Small intestine (tissue), 7 donors: ENCODE measurements around the gene TTLL10. TPM values are rescaled to one million over a fixed set of nuclear protein-coding genes. Genes with fewer than 3 reads are reported as not detected.
A peak's percentile ranks its signal among the peaks of the same experiment; 100 is the strongest.

Experiments
- DNase-seq, 2 donors: peaks; one replicate each; pipeline versions ENCODE4 v3.0.0 to v3.0.0-alpha.2; 2013
- FAIRE-seq: peaks from 2 replicates; lab custom pipeline; 2012; peaks lifted over from hg19 to GRCh38; lab: Jason Lieb, UNC
- H3K27ac ChIP-seq, 3 donors: one replicate each; pipeline ENCODE4 v1.5.1; 2013; ENCODE audit warnings: low read length in 2 of 3, mild to moderate bottlenecking in 2 of 3, control low read depth in 1 of 3, inconsistent platforms in 1 of 3, low read depth in 1 of 3, moderate library complexity in 1 of 3
- H3K27me3 ChIP-seq, 3 donors: one replicate each; pipeline ENCODE4 v1.6.1; 2013; ENCODE audit warnings: low read length in 3 of 3, inconsistent platforms in 1 of 3; ENCODE audit not compliant: control insufficient read depth in 3 of 3, insufficient read depth in 3 of 3
- H3K36me3 ChIP-seq, 3 donors: one replicate each; pipeline ENCODE4 v1.6.1; 2013; ENCODE audit warnings: low read length in 3 of 3, inconsistent platforms in 1 of 3, low read depth in 1 of 3, mild to moderate bottlenecking in 1 of 3, moderate library complexity in 1 of 3; ENCODE audit not compliant: control insufficient read depth in 3 of 3, insufficient read depth in 2 of 3
- H3K4me1 ChIP-seq, 3 donors: one replicate each; pipeline ENCODE4 v1.6.1; 2013; ENCODE audit warnings: low read length in 2 of 3, inconsistent platforms in 1 of 3, low read depth in 1 of 3, mild to moderate bottlenecking in 1 of 3, moderate library complexity in 1 of 3; ENCODE audit not compliant: control insufficient read depth in 3 of 3, insufficient read depth in 2 of 3
- H3K4me3 ChIP-seq, 3 donors: one replicate each; pipeline ENCODE4 v1.5.1; 2013; ENCODE audit warnings: low read length in 3 of 3, control low read depth in 1 of 3, inconsistent platforms in 1 of 3, low read depth in 1 of 3, mild to moderate bottlenecking in 1 of 3, moderate library complexity in 1 of 3
- H3K9me3 ChIP-seq, 2 donors: one replicate each; pipeline ENCODE4 v1.6.1; 2013; ENCODE audit warnings: low read depth in 1 of 2, low read length in 1 of 2; ENCODE audit not compliant: control insufficient read depth in 2 of 2, insufficient read depth in 1 of 2
- WGBS, 3 donors: extraction: QIAGEN DNeasy Blood & Tissue Kit; methylation state at CpG; one replicate each; pipeline ENCODE4 v1.1.7; 2013; 5-methylcytosine and 5-hydroxymethylcytosine counted together
- polyA plus RNA-seq, 4 donors: library from polyadenylated mRNA; stranded (reverse) in 3 of 4; unstranded in 1 of 4; fragments of 200-250 nt in 3 of 4; fragments of 120-200 nt in 1 of 4; gene quantifications; one replicate each; pipeline versions ENCODE4 v1.2.1 to v1.2.3, GENCODE V29; 2013
- donor health status: healthy with polysubstance abuse.
- donor health status: control.
- donor health status: control.
- donor health status: Bipolar disorder and iron deficiency.
- donor health status: healthy.

TTLL10 gene
- polyA plus RNA-seq, 4 donors = 0.21 to 0.36 TPM; not detected in 2

GRCh38 chr1:1169429-1170214 is 4.1 kb upstream of the TTLL10 start:
- Histone ChIP-seq H3K4me1 (peaks cover 0 to 41% (median 2%) of the 10 kb centered on the region in 3 donors), H3K27me3 (peaks cover 0 to 16% (median 3%) of the 10 kb centered on the region in 3 donors), H3K4me3 (no peak overlapping the region), H3K27ac (no peak overlapping the region), H3K9me3 (no peaks in the 10 kb centered on the region), H3K36me3 (peaks cover 0 to 69% (median 0%) of the 10 kb centered on the region in 3 donors)
- DNase-seq (peak in 1 of 2 donors; percentile 22), FAIRE-seq (no peak)
- WGBS, 3 donors = 55 to 65% (median 62%) methylated on average over 21 to 32 of the region's 32 CpGs

GRCh38 chr1:1170215-1171091 is 3.2 kb upstream of the TTLL10 start:
- Histone ChIP-seq H3K27ac (no peak overlapping the region), H3K27me3 (peaks cover 0 to 16% (median 3%) of the 10 kb centered on the region in 3 donors)

GRCh38 chr1:1171161-1171545 is 2.5 kb upstream of the TTLL10 start:
- Histone ChIP-seq H3K27ac (no peak overlapping the region), H3K4me1 (peaks cover 0 to 30% (median 2%) of the 10 kb centered on the region in 3 donors), H3K36me3 (peaks cover 0 to 58% (median 0%) of the 10 kb centered on the region in 3 donors), H3K9me3 (no peaks in the 10 kb centered on the region), H3K27me3 (peaks cover 0 to 16% (median 3%) of the 10 kb centered on the region in 3 donors), H3K4me3 (no peak overlapping the region)
- no peak for DNase-seq
- WGBS, 3 donors = 35 to 57% (median 54%) methylated on average over 7 to 12 of the region's 12 CpGs
- no peak for FAIRE-seq

More at GRCh38 chr1:1170215-1171091, 3.2 kb upstream of the TTLL10 start:
- FAIRE-seq (no peak), DNase-seq (no peak)
- Histone ChIP-seq H3K4me3 (no peak overlapping the region), H3K9me3 (no peaks in the 10 kb centered on the region), H3K36me3 (peaks cover 0 to 63% (median 0%) of the 10 kb centered on the region in 3 donors), H3K4me1 (peaks cover 0 to 36% (median 2%) of the 10 kb centered on the region in 3 donors)
- WGBS, 3 donors = 39 to 52% (median 43%) methylated on average over 23 to 26 of the region's 26 CpGs

- FAIRE-seq = no peak
- WGBS, 3 donors = 40 to 62% (median 53%) methylated on average over 27 to 33 of the region's 33 CpGs
These were observed 1.9 kb upstream of the TTLL10 start for GRCh38 chr1:1171546-1172340.

GRCh38 chr1:1173061-1173792 is 453 bp upstream of the TTLL10 start:
- Histone ChIP-seq H3K27me3 (peaks cover 0 to 19% (median 8%) of the 10 kb centered on the region in 3 donors), H3K27ac (no peak overlapping the region), H3K36me3 (peaks cover 0 to 39% (median 0%) of the 10 kb centered on the region in 3 donors), H3K4me3 (no peak overlapping the region), H3K9me3 (no peaks in the 10 kb centered on the region), H3K4me1 (peaks cover 0 to 11% (median 0%) of the 10 kb centered on the region in 3 donors)
- FAIRE-seq = no peak
- DNase-seq = no peak
- WGBS, 3 donors = 56 to 74% (median 64%) methylated on average over 31 to 32 of the region's 32 CpGs

More at GRCh38 chr1:1171546-1172340, 1.9 kb upstream of the TTLL10 start:
- H3K27ac ChIP-seq = no peak overlapping the region
- H3K4me1 ChIP-seq = peaks cover 0 to 25% (median 1%) of the 10 kb centered on the region in 3 donors
- no peak for DNase-seq
- H3K27me3 ChIP-seq = peaks cover 0 to 16% (median 3%) of the 10 kb centered on the region in 3 donors
- H3K36me3 ChIP-seq = peaks cover 0 to 53% (median 0%) of the 10 kb centered on the region in 3 donors
- no peak overlapping the region for H3K4me3 ChIP-seq
- no peaks in the 10 kb centered on the region for H3K9me3 ChIP-seq

- Histone ChIP-seq H3K36me3 (peaks cover 0 to 23% (median 0%) of the 10 kb centered on the region in 3 donors), H3K27ac (no peak overlapping the region), H3K27me3 (peaks cover 0 to 19% (median 11%) of the 10 kb centered on the region in 3 donors), H3K9me3 (no peaks in the 10 kb centered on the region), H3K4me3 (no peak overlapping the region), H3K4me1 (peaks cover 0 to 6% (median 0%) of the 10 kb centered on the region in 3 donors)
- FAIRE-seq = no peak
- DNase-seq = no peak
- WGBS, 3 donors = 53 to 75% (median 59%) methylated on average over 29 of the region's 29 CpGs
These were observed 1.8 kb downstream of the TTLL10 start for GRCh38 chr1:1175221-1176062.
